ENCODE measurements around the gene UNC13C. TPM values are rescaled to one million over a fixed set of nuclear protein-coding genes. Genes with fewer than 3 reads are reported as not detected.

Gene UNC13C
- total RNA-seq, 4 donors from 2014 or later, result under 0.01 to 0.30 (median 0.21) TPM; not detected in 1

GRCh38 chr15:54636147-54636546, 657.9 kb downstream of the UNC13C start:
- Histone ChIP-seq H3K27ac (no peak overlapping the region), H3K9me3 (peaks cover 0 to 5% (median 0%) of the 10 kb centered on the region in 4 donors), H3K4me3 (no peak overlapping the region), H3K27me3 (no peaks in the 10 kb centered on the region), H3K36me3 (no peaks in the 10 kb centered on the region), H3K4me1 (no peaks in the 10 kb centered on the region)
- DNase-seq (ENCODE audit: low spot score in 2 of 2), result no peak
- no peak for TF ChIP-seq POLR2A (IDR thresholded peaks at IDR 0.05)
- no peak for TF ChIP-seq EP300 (IDR thresholded peaks at IDR 0.05)
- TF ChIP-seq, protein P1, sequence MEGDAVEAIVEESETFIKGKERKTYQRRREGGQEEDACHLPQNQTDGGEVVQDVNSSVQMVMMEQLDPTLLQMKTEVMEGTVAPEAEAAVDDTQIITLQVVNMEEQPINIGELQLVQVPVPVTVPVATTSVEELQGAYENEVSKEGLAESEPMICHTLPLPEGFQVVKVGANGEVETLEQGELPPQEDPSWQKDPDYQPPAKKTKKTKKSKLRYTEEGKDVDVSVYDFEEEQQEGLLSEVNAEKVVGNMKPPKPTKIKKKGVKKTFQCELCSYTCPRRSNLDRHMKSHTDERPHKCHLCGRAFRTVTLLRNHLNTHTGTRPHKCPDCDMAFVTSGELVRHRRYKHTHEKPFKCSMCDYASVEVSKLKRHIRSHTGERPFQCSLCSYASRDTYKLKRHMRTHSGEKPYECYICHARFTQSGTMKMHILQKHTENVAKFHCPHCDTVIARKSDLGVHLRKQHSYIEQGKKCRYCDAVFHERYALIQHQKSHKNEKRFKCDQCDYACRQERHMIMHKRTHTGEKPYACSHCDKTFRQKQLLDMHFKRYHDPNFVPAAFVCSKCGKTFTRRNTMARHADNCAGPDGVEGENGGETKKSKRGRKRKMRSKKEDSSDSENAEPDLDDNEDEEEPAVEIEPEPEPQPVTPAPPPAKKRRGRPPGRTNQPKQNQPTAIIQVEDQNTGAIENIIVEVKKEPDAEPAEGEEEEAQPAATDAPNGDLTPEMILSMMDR (IDR thresholded peaks at IDR 0.05), result no peak
- 95 to 96% methylated on average over 4 of the region's 4 CpGs for WGBS, 2 donors

DNA sequence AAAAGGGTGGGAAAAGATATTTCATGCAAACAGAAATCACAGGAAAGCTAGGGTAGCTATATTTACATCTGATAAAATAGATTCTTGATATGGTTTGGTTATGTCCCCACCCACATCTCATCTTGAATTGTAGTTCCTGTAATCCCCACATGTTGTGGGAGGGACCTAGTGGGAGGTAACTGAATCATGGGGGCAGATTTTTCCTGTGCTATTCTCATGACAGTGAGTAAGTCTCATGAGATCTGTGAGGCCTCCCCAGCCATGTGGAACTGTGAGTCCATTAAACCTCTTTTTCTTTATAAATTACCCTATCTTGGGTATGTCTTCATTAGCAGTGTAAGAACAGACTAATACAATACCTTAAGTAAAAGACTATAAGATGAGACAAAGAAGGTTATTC, 660.4 kb downstream of the UNC13C start:
- no peak overlapping the region for H3K4me3 ChIP-seq
- H3K27me3 ChIP-seq, result no peaks in the 10 kb centered on the region
- H3K4me1 ChIP-seq, result no peaks in the 10 kb centered on the region
- H3K27ac ChIP-seq, result no peak overlapping the region
- peaks cover 0 to 5% (median 0%) of the 10 kb centered on the region in 4 donors for H3K9me3 ChIP-seq
- no peaks in the 10 kb centered on the region for H3K36me3 ChIP-seq
- TF ChIP-seq EP300 (IDR thresholded peaks at IDR 0.05) (no peak), POLR2A (IDR thresholded peaks at IDR 0.05) (no peak)
- TF ChIP-seq, protein P1 (IDR thresholded peaks at IDR 0.05), result no peak
- DNase-seq (ENCODE audit: low spot score in 2 of 2), result no peak

DNA sequence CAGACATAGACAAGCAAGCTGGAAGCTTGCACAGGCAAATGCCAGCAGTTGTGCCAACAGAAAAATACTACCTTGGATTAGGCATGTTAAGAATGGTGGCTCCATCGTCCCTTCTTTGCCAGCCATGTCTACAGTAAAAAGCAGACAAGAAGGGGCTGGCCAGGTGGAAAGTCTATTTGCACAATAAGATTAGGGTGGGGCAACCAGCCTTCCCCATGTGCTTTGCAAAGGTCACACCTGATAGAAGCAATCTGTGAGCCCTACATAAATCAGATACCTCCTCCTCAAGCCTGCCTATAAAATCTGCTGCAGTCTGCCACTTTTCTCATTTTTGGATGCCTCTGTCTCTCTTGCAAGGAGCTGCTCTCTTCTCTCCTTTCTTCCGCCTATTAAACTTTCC, 662.6 kb downstream of the UNC13C start:
- 84 to 89% methylated on average over 2 of the region's 2 CpGs for WGBS, 2 donors
- no peak for TF ChIP-seq EP300 (IDR thresholded peaks at IDR 0.05)
- TF ChIP-seq POLR2A (IDR thresholded peaks at IDR 0.05), result no peak
- TF ChIP-seq, protein P1 (IDR thresholded peaks at IDR 0.05), result no peak

DNA sequence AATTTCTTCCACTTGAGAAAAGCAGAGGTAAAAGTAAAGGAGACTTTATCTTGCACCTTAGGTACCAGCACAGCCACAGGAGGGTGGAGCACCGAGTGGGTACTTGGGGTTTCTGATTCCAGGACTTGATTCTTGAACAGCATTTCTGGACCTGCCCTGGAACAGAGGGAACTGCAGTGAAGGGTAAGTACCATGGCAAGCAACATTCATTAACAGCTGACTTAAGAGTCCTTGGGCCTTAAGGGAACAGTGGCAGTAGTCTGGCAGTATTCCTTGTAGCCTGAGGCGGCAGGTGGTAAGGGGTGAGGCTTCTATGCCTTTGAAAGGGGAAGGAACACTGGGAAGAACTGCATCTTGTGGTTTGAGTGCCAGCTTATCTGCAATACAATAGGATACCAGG, 666.6 kb downstream of the UNC13C start:
- Histone ChIP-seq H3K27ac (no peak overlapping the region), H3K36me3 (no peaks in the 10 kb centered on the region), H3K4me1 (no peaks in the 10 kb centered on the region), H3K9me3 (peaks cover 0 to 12% (median 0%) of the 10 kb centered on the region in 4 donors), H3K4me3 (no peak overlapping the region), H3K27me3 (no peaks in the 10 kb centered on the region)
- WGBS, 2 donors, result 93 to 96% methylated on average over 2 of the region's 2 CpGs
- no peak for TF ChIP-seq EP300 (IDR thresholded peaks at IDR 0.05)
- no peak for TF ChIP-seq POLR2A (IDR thresholded peaks at IDR 0.05)
- TF ChIP-seq, protein P1 (IDR thresholded peaks at IDR 0.05), result no peak
- DNase-seq (ENCODE audit: low spot score in 2 of 2), result no peak

More for the DNA sequence above, 662.6 kb downstream of the UNC13C start:
- H3K36me3 ChIP-seq, result no peaks in the 10 kb centered on the region
- no peaks in the 10 kb centered on the region for H3K27me3 ChIP-seq
- H3K9me3 ChIP-seq, result peaks cover 0 to 5% (median 0%) of the 10 kb centered on the region in 4 donors
- no peak overlapping the region for H3K4me3 ChIP-seq
- H3K4me1 ChIP-seq, result no peaks in the 10 kb centered on the region
- no peak for DNase-seq (ENCODE audit: low spot score in 2 of 2)
- no peak overlapping the region for H3K27ac ChIP-seq

DNA sequence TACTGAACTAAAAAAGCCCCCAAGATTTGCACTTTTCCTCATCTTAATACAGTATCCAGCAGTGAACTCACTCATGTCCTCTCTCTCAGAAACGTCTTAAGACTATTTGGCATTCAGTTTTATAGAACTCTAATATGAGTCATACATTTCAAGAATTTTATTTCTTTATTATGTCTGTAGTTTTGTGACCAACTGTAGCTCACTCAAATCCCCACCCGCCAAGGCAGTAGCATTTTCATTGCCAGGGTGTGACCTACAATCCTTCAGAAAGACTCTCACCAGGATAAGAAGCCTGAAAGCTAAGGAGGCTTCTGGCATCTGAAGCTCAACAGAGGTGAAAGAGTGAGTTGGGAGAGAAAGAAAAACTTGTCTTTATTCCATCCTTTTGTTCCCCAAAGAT, 681.4 kb downstream of the UNC13C start:
- Histone ChIP-seq H3K4me3 (no peak overlapping the region), H3K27ac (no peak overlapping the region), H3K4me1 (no peaks in the 10 kb centered on the region), H3K36me3 (no peaks in the 10 kb centered on the region), H3K9me3 (no peaks in the 10 kb centered on the region), H3K27me3 (no peaks in the 10 kb centered on the region)
- 31 to 36% methylated on average over 2 of the region's 2 CpGs for WGBS, 2 donors
- TF ChIP-seq, protein P1 (IDR thresholded peaks at IDR 0.05), result no peak
- TF ChIP-seq POLR2A (IDR thresholded peaks at IDR 0.05) (no peak), EP300 (IDR thresholded peaks at IDR 0.05) (no peak)
- no peak for DNase-seq (ENCODE audit: low spot score in 2 of 2)

All from tibial nerve (tissue), 4 donors.